H1 (cell line): ENCODE results near the gene TEX44. TPM values are rescaled to one million over a fixed set of nuclear protein-coding genes. Genes with fewer than 3 reads are reported as not detected.

Experiments
- CTCF ChIA-PET: fragments of 300-600 bp; sonication (Branson Sonifier 250); formaldehyde crosslinking; loops from one replicate; lab custom pipeline; 2021; ENCODE audit not compliant: partially characterized antibody; lab: Charles Lee
- POLR2A ChIA-PET: fragments of 300-600 bp; sonication (Branson Sonifier 250); formaldehyde crosslinking; loops from one replicate; lab custom pipeline; 2021; ENCODE audit warnings: inconsistent platforms; ENCODE audit not compliant: partially characterized antibody; lab: Charles Lee
- DNase-seq, 2 experiments: peaks; one replicate each; pipeline versions ENCODE4 v3.0.0 to v3.0.0-alpha.2; 2010 to 2022; ENCODE audit warnings: low spot score in 2 of 2, low read depth in 1 of 2, mixed read lengths in 1 of 2
- FAIRE-seq: peaks from 2 replicates; lab custom pipeline; 2011; peaks lifted over from hg19 to GRCh38; lab: Jason Lieb, UNC
- H2AFZ ChIP-seq: 2 replicates; pipeline ENCODE4 v1.8.1; 2012; ENCODE audit warnings: low read length, inconsistent platforms
- H2AK5ac ChIP-seq: 2 replicates; pipeline ENCODE4 v1.6.1; 2013; ENCODE audit warnings: low read depth, low read length
- H2BK120ac ChIP-seq: replicated peaks from 2 replicates; pipeline ENCODE3; 2013; ENCODE audit warnings: low read depth, low read length, inconsistent platforms
- H2BK12ac ChIP-seq: 2 replicates; pipeline ENCODE4 v1.6.1; 2013; ENCODE audit warnings: low read depth, low read length
- H2BK15ac ChIP-seq: 2 replicates; pipeline ENCODE4 v1.6.1; 2013; ENCODE audit warnings: low read length
- H2BK20ac ChIP-seq: 2 replicates; pipeline ENCODE4 v1.6.1; 2013; ENCODE audit warnings: low read length
- H2BK5ac ChIP-seq: 2 replicates; pipeline ENCODE4 v1.6.1; 2013; ENCODE audit warnings: low read depth, low read length
- H3K14ac ChIP-seq: 2 replicates; pipeline ENCODE4 v1.6.1; 2013; ENCODE audit warnings: inconsistent platforms; ENCODE audit not compliant: insufficient read length
- H3K18ac ChIP-seq: 2 replicates; pipeline ENCODE4 v1.6.1; 2013; ENCODE audit warnings: low read length; ENCODE audit errors: extremely low read depth
- H3K23ac ChIP-seq: 2 replicates; pipeline ENCODE4 v1.6.1; 2013; ENCODE audit warnings: inconsistent platforms; ENCODE audit not compliant: insufficient read length
- H3K23me2 ChIP-seq: 2 replicates; pipeline ENCODE4 v1.6.1; 2013; ENCODE audit warnings: low read depth, low read length
- H3K27ac ChIP-seq: 2 replicates; pipeline ENCODE4 v1.6.1; 2011; ENCODE audit warnings: low read depth, low read length, inconsistent platforms
- H3K27me3 ChIP-seq, 4 experiments: replicated peaks in 1 of 4; 1 replicate in 1 of 4; 2 replicates in 3 of 4; pipeline versions ENCODE4 v1.6.1 to v1.8.1; 2011 to 2013; ENCODE audit warnings: low read length in 3 of 4, mild to moderate bottlenecking in 3 of 4, inconsistent platforms in 2 of 4, mixed read lengths in 2 of 4, moderate library complexity in 1 of 4; ENCODE audit not compliant: control insufficient read depth in 3 of 4, insufficient read depth in 3 of 4; ENCODE audit errors: extremely low read depth in 1 of 4
- H3K36me3 ChIP-seq, 4 experiments: 2 replicates each; pipeline versions ENCODE4 v1.6.1 to v1.8.1; 2011 to 2013; ENCODE audit warnings: mild to moderate bottlenecking in 4 of 4, low read length in 3 of 4, moderate library complexity in 2 of 4, control low read depth in 1 of 4, inconsistent platforms in 1 of 4; ENCODE audit not compliant: insufficient read depth in 4 of 4, control insufficient read depth in 2 of 4
- H3K4ac ChIP-seq: replicated peaks from 2 replicates; pipeline ENCODE3; 2013; ENCODE audit warnings: low read length, low read depth, mixed read lengths, inconsistent platforms; ENCODE audit not compliant: insufficient read length
- H3K4me1 ChIP-seq, 4 experiments: replicated peaks in 1 of 4; 1 replicate in 1 of 4; 2 replicates in 3 of 4; pipeline versions ENCODE4 v1.6.1 to v1.8.1; 2011 to 2013; ENCODE audit warnings: low read length in 3 of 4, inconsistent platforms in 2 of 4, mixed read lengths in 1 of 4; ENCODE audit not compliant: insufficient read depth in 4 of 4, control insufficient read depth in 3 of 4
- H3K4me2 ChIP-seq, 2 experiments: 2 replicates each; pipeline versions ENCODE4 v1.6.1 to v1.8.1; 2011 to 2013; ENCODE audit warnings: low read depth in 2 of 2, low read length in 2 of 2, control low read depth in 1 of 2, inconsistent platforms in 1 of 2, mild to moderate bottlenecking in 1 of 2; ENCODE audit not compliant: insufficient read depth in 1 of 2
- H3K4me3 ChIP-seq, 4 experiments: fragments of 200-600, 300-600 bp in 1 of 4; sonication (generic), shearing (Covaris generic), sonication (Bioruptor Twin) in 1 of 4; 2 replicates each; pipeline versions ENCODE4 v1.5.1 to v1.8.1; 2011 to 2016; ENCODE audit warnings: low read length in 4 of 4, low read depth in 3 of 4, control low read depth in 2 of 4, inconsistent platforms in 2 of 4, mild to moderate bottlenecking in 2 of 4, mixed read lengths in 1 of 4, moderate library complexity in 1 of 4; ENCODE audit not compliant: insufficient read depth in 2 of 4; ENCODE audit errors: extremely low read depth in 1 of 4
- H3K56ac ChIP-seq: replicated peaks from 2 replicates; pipeline ENCODE3; 2013; ENCODE audit warnings: low read depth, mild to moderate bottlenecking, mixed read lengths, low read length, inconsistent platforms; ENCODE audit not compliant: insufficient read length
- H3K79me1 ChIP-seq: 2 replicates; pipeline ENCODE4 v1.6.1; 2013; ENCODE audit warnings: low read depth, low read length, control low read depth
- H3K79me2 ChIP-seq, 2 experiments: 2 replicates each; pipeline versions ENCODE4 v1.6.1 to v1.8.1; 2012 to 2013; ENCODE audit warnings: low read length in 2 of 2, mild to moderate bottlenecking in 2 of 2, inconsistent platforms in 1 of 2; ENCODE audit not compliant: insufficient read depth in 2 of 2, control insufficient read depth in 1 of 2
- H3K9ac ChIP-seq, 4 experiments: replicated peaks in 1 of 4; 1 replicate in 1 of 4; 2 replicates in 3 of 4; pipeline versions ENCODE4 v1.6.1 to v1.8.1; 2011 to 2013; ENCODE audit warnings: low read depth in 3 of 4, low read length in 3 of 4, control low read depth in 2 of 4, mild to moderate bottlenecking in 2 of 4, moderate library complexity in 2 of 4, inconsistent platforms in 1 of 4; ENCODE audit errors: extremely low read depth in 1 of 4
- H3K9me3 ChIP-seq, 2 experiments: 2 replicates each; pipeline versions ENCODE4 v1.6.1 to v1.8.1; 2012 to 2013; ENCODE audit warnings: mild to moderate bottlenecking in 2 of 2, moderate library complexity in 2 of 2, control low read depth in 1 of 2, inconsistent platforms in 1 of 2, low read depth in 1 of 2, low read length in 1 of 2, mixed read lengths in 1 of 2; ENCODE audit not compliant: insufficient read depth in 2 of 2
- H4K20me1 ChIP-seq, 2 experiments: replicated peaks in 1 of 2; 2 replicates each; pipeline versions ENCODE3 to v1.8.1; 2011 to 2013; ENCODE audit warnings: inconsistent platforms in 2 of 2, low read length in 2 of 2, mild to moderate bottlenecking in 1 of 2; ENCODE audit not compliant: insufficient read depth in 2 of 2, control insufficient read depth in 1 of 2
- H4K5ac ChIP-seq: 2 replicates; pipeline ENCODE4 v1.6.1; 2013; ENCODE audit warnings: low read length, low read depth, mixed read lengths, inconsistent platforms; ENCODE audit not compliant: insufficient read length
- H4K8ac ChIP-seq: 2 replicates; pipeline ENCODE4 v1.8.0; 2013; ENCODE audit warnings: mild to moderate bottlenecking, moderate library complexity, low read length, inconsistent platforms; ENCODE audit not compliant: insufficient read depth; ENCODE audit errors: extremely low read depth
- H4K91ac ChIP-seq: replicated peaks from 2 replicates; pipeline ENCODE3; 2013; ENCODE audit warnings: low read length, mixed read lengths, inconsistent platforms; ENCODE audit not compliant: insufficient read length
- EP300 ChIP-seq, 2 experiments: IDR thresholded peaks; 1 replicate in 1 of 2; 2 replicates in 1 of 2; pipeline ENCODE4 v1.6.1; 2011 to 2012; ENCODE audit warnings: low read depth in 2 of 2, low read length in 2 of 2, mild to moderate bottlenecking in 2 of 2, borderline replicate concordance in 1 of 2, inconsistent platforms in 1 of 2, moderate library complexity in 1 of 2
- HDAC2 ChIP-seq, 2 experiments: fragments of 300-600 bp in 1 of 2; sonication (generic) in 1 of 2; IDR thresholded peaks; 2 replicates each; pipeline ENCODE4 v1.6.1; 2011 to 2012; ENCODE audit warnings: low read depth in 2 of 2, low read length in 2 of 2, mild to moderate bottlenecking in 2 of 2, moderate library complexity in 2 of 2, borderline replicate concordance in 1 of 2, inconsistent platforms in 1 of 2
- KDM1A ChIP-seq: fragments of 200-600, 300-600 bp; sonication (generic); IDR thresholded peaks from 2 replicates; pipeline ENCODE4 v1.7.1; 2016; ENCODE audit warnings: mild to moderate bottlenecking, low read length, borderline replicate concordance
- NANOG ChIP-seq: IDR thresholded peaks from 2 replicates; pipeline ENCODE4 v1.6.1; 2011; ENCODE audit warnings: low read length, low read depth, mild to moderate bottlenecking, inconsistent platforms; ENCODE audit not compliant: insufficient read depth, poor library complexity, severe bottlenecking
- polyA plus RNA-seq, 7 experiments: library from polyadenylated mRNA; depleted of rRNA in 3 of 7; stranded (reverse) in 5 of 7; unstranded in 2 of 7; fragments of >200 nt in 5 of 7; fragments of 200-250 nt in 2 of 7; gene quantifications; 1 replicate in 5 of 7; 2 replicates in 1 of 7; 4 replicates in 1 of 7; pipeline versions ENCODE4 v1.2.1 to v1.2.3, GENCODE V29; 2011 to 2013; ENCODE audit warnings: missing spikeins in 2 of 7, mixed read lengths in 2 of 7
- total RNA-seq: library from RNA; stranded (reverse); fragmentation: NEBNext Ultra II Directional; extraction: Animal tissue kit (Norgen Biotek cat#: 25700); gene quantifications from 2 replicates; pipeline ENCODE4 v1.2.1, GENCODE V29; 2021

The TEX44 gene
- total and polyA plus RNA-seq, 2 of the 8 experiments (the other 6 are each of a cell fraction or from before 2014, with no cell fraction given) = not detected

- ChIA-PET CTCF (interaction anchor here (0.6 to 4.3 kb wide), 13 partner anchors 9 to 142 kb away, joined by 3 to 24 read pairs (median 4); partner anchors contain the start of gene NMUR1), POLR2A (interaction anchor here (1.1 to 1.8 kb wide), 2 partner anchors 60 to 88 kb away, joined by 3 read pairs; partner anchors contain the start of gene NCL)
- H3K79me1 ChIP-seq = no peaks in the 10 kb centered on the region
- H2BK120ac ChIP-seq = no peak overlapping the region
- no peak overlapping the region for H4K8ac ChIP-seq
- H3K18ac ChIP-seq = no peak overlapping the region
- no peak for FAIRE-seq
- no peaks in the 10 kb centered on the region; a peak in 1 of 7 replicates for H3K4me1 ChIP-seq
- no peaks in the 10 kb centered on the region for H4K20me1 ChIP-seq
- H3K56ac ChIP-seq = no peak overlapping the region
- H3K27ac ChIP-seq = no peak overlapping the region
- no peak for DNase-seq
- no peak overlapping the region for H3K14ac ChIP-seq
- no peak overlapping the region for H3K4me2 ChIP-seq
- no peak overlapping the region for H3K9ac ChIP-seq
- no peak overlapping the region for H4K91ac ChIP-seq
- no peak overlapping the region for H2BK20ac ChIP-seq
- H3K36me3 ChIP-seq = no peaks in the 10 kb centered on the region
- H3K27me3 ChIP-seq = no peaks in the 10 kb centered on the region; a peak in 1 of 7 replicates
- TF ChIP-seq NANOG (no peak), KDM1A (peak; percentile 92), EP300 (IDR thresholded peaks at IDR 0.05; ENCODE audit: borderline replicate concordance in 1 of 2, low read depth in 2 of 2, low read length in 2 of 2) (no peak), HDAC2 (IDR thresholded peaks at IDR 0.05; ENCODE audit: borderline replicate concordance in 1 of 2, low read depth in 2 of 2, low read length in 2 of 2) (peak in 1 of 2 experiments; percentile 70; a peak in 1 of 4 replicates)
- H2BK15ac ChIP-seq = no peak overlapping the region
- H3K79me2 ChIP-seq = no peaks in the 10 kb centered on the region
- H3K4ac ChIP-seq = no peak overlapping the region
- no peak overlapping the region for H2AFZ ChIP-seq
- no peak overlapping the region for H2AK5ac ChIP-seq
- no peak overlapping the region for H3K4me3 ChIP-seq
- no peak overlapping the region for H2BK12ac ChIP-seq
- H3K9me3 ChIP-seq = peaks cover 0 to 11% of the 10 kb centered on the region in 2 experiments; a peak in 2 of 4 replicates
- no peak overlapping the region for H3K23ac ChIP-seq
- H3K23me2 ChIP-seq = no peaks in the 10 kb centered on the region
- no peak overlapping the region for H4K5ac ChIP-seq
- no peak overlapping the region for H2BK5ac ChIP-seq
These were observed 39.9 kb upstream of the TEX44 start for GRCh38 chr2:231552752-231553151.
